A673 (cell line): ENCODE results near the gene KLHL18. TPM values are rescaled to one million over a fixed set of nuclear protein-coding genes. Genes with fewer than 3 reads are reported as not detected.
A peak's percentile ranks its signal among the peaks of the same experiment; 100 is the strongest.

Experiments
- BruUV-seq: library from RNA; stranded (reverse); fragments of 400-500 nt; replicated peaks from 2 replicates; lab custom pipeline; 2021; lab: Mats Ljungman, UMichigan
- CTCF ChIA-PET: fragments of 300-600 bp; sonication (Branson Sonifier 250); formaldehyde crosslinking; loops from one replicate; lab custom pipeline; 2022; ENCODE audit warnings: antibody characterized with exemption; lab: Charles Lee
- POLR2A ChIA-PET: fragments of 300-600 bp; sonication (Branson Sonifier 250); formaldehyde crosslinking; loops from one replicate; lab custom pipeline; 2022; ENCODE audit warnings: antibody characterized with exemption; ENCODE audit not compliant: low non-redundant PET; lab: Charles Lee
- DNase-seq: peaks from one replicate; pipeline ENCODE4 v3.0.0-alpha.2; 2015; ENCODE audit warnings: low spot score
- H3K27ac ChIP-seq: fragments of 200-600 bp; sonication (generic); 2 replicates; pipeline ENCODE4 v1.5.1; 2016; ENCODE audit warnings: mixed run types, low read depth, mild to moderate bottlenecking, mixed read lengths, antibody characterized with exemption, low read length; ENCODE audit not compliant: poor library complexity, severe bottlenecking
- H3K27me3 ChIP-seq: fragments of 200-600 bp; sonication (generic); replicated peaks from 2 replicates; pipeline ENCODE4 v1.6.1; 2017; ENCODE audit warnings: mixed run types, low read depth, mild to moderate bottlenecking, mixed read lengths, antibody characterized with exemption, low read length; ENCODE audit not compliant: insufficient read depth, poor library complexity
- H3K36me3 ChIP-seq: fragments of 200-600 bp; sonication (generic); 2 replicates; pipeline ENCODE4 v1.6.1; 2016; ENCODE audit warnings: mixed run types, mild to moderate bottlenecking, mixed read lengths, antibody characterized with exemption, low read length; ENCODE audit not compliant: insufficient read depth, poor library complexity, severe bottlenecking
- H3K4me1 ChIP-seq: fragments of 200-600 bp; sonication (generic); 2 replicates; pipeline ENCODE4 v1.6.1; 2017; ENCODE audit warnings: mixed run types, mild to moderate bottlenecking, mixed read lengths, antibody characterized with exemption, low read length; ENCODE audit not compliant: insufficient read depth, poor library complexity, severe bottlenecking
- H3K4me3 ChIP-seq: fragments of 200-600 bp; sonication (generic); 2 replicates; pipeline ENCODE4 v1.5.1; 2016; ENCODE audit warnings: low read depth, mixed run types, mild to moderate bottlenecking, mixed read lengths, low read length; ENCODE audit not compliant: poor library complexity, severe bottlenecking
- H3K9me3 ChIP-seq: fragments of 200-600 bp; sonication (generic); 2 replicates; pipeline ENCODE4 v1.6.1; 2016; ENCODE audit warnings: mixed run types, low read depth, mild to moderate bottlenecking, mixed read lengths, antibody characterized with exemption, low read length; ENCODE audit not compliant: poor library complexity, severe bottlenecking
- CTCF ChIP-seq: fragments of 300-800, 200-600 bp; sonication (generic); conservative IDR thresholded peaks from 2 replicates; pipeline ENCODE4 v1.5.1; 2017; ENCODE audit warnings: low read depth, mild to moderate bottlenecking, antibody characterized with exemption, low read length, moderate library complexity, mixed read lengths
- EZH2 ChIP-seq: fragments of 200-600 bp; sonication (generic); IDR thresholded peaks from 2 replicates; pipeline ENCODE4 v1.6.1; 2017; ENCODE audit warnings: borderline replicate concordance, low read depth, mild to moderate bottlenecking, mixed read lengths, antibody characterized with exemption, low read length; ENCODE audit not compliant: poor library complexity, severe bottlenecking
- intact Hi-C: fragments of 100-400 bp; cut with micrococcal nuclease; formaldehyde crosslinking; loops from one replicate; pipeline ENCODE4 v1.10.0; 2022; ENCODE audit not compliant: unreplicated experiment
- total RNA-seq: library from RNA; stranded (reverse); gene quantifications from 2 replicates; pipeline ENCODE4 v1.2.3, GENCODE V29; 2021

The KLHL18 gene
- total RNA-seq, 1 experiment from 2014 or later: 22.6 TPM

- H3K4me1 ChIP-seq: no peaks in the 10 kb centered on the region
- peak; percentile 85 for DNase-seq
- CTCF ChIA-PET: no interaction called here
- peak overlapping the region; percentile 65 for H3K27ac ChIP-seq
- H3K27me3 ChIP-seq: no peaks in the 10 kb centered on the region
- no peaks in the 10 kb centered on the region for H3K36me3 ChIP-seq
- TF ChIP-seq EZH2 (no peak), CTCF (no peak)
- intact Hi-C loops: no loop called here
- POLR2A ChIA-PET: no interaction called here
- no peaks in the 10 kb centered on the region for H3K9me3 ChIP-seq
- peak overlapping the region; percentile 75 for H3K4me3 ChIP-seq
- BruUV-seq: no TSS peak
Measured at GRCh38 chr3:47381317-47382157, 98.8 kb downstream of the KLHL18 start.

GRCh38 chr3:47384425-47384824 is 101.7 kb downstream of the KLHL18 start:
- no peaks in the 10 kb centered on the region for H3K27me3 ChIP-seq
- H3K4me1 ChIP-seq: no peaks in the 10 kb centered on the region
- no peak for TF ChIP-seq EZH2
- no peak for TF ChIP-seq CTCF
- no peaks in the 10 kb centered on the region for H3K36me3 ChIP-seq
- H3K27ac ChIP-seq: no peak overlapping the region
- no TSS peak for BruUV-seq
- ChIA-PET CTCF (no interaction called here), POLR2A (no interaction called here)
- H3K9me3 ChIP-seq: no peaks in the 10 kb centered on the region
- DNase-seq: no peak
- intact Hi-C loops: no loop called here
- H3K4me3 ChIP-seq: no peak overlapping the region

- H3K4me1 ChIP-seq: no peaks in the 10 kb centered on the region
- no TSS peak for BruUV-seq
- H3K27me3 ChIP-seq: no peaks in the 10 kb centered on the region
- no peak overlapping the region for H3K4me3 ChIP-seq
- no peak for DNase-seq
- intact Hi-C loops: no loop called here
- H3K27ac ChIP-seq: no peak overlapping the region
- no peaks in the 10 kb centered on the region for H3K36me3 ChIP-seq
- POLR2A ChIA-PET: no interaction called here
- CTCF ChIA-PET: no interaction called here
- TF ChIP-seq CTCF (no peak), EZH2 (no peak)
- no peaks in the 10 kb centered on the region for H3K9me3 ChIP-seq
Measured at GRCh38 chr3:47385007-47385406, 102.3 kb downstream of the KLHL18 start.
